Activated CD8-positive, alpha-beta memory T cell treated with anti-CD3 and anti-CD28 coated beads, Interleukin-2, amount 50 U/mL, for 24 hours (primary cell): ENCODE measurements around the gene GRPR.
"Not testable (repeated sequence)": the region's sequence is repeated elsewhere in the genome, so short reads cannot be mapped to it uniquely, and the experiment has no call there.

ENCODE experiments used
- DNase-seq: peaks from one replicate; pipeline ENCODE4 v3.0.0-alpha.2; 2020; ENCODE audit errors: extremely low read depth

The GRPR gene

GRCh38 chrX:16177260-16177659, 53.9 kb downstream of the GRPR start:
- DNase-seq: no peak

- DNase-seq: not testable (repeated sequence)
Measured at GRCh38 chrX:16183843-16184242, 60.5 kb downstream of the GRPR start.

- DNase-seq: no peak
Measured at GRCh38 chrX:16185725-16186136, 62.4 kb downstream of the GRPR start.

GRCh38 chrX:16186380-16187007, 63.1 kb downstream of the GRPR start:
- no peak for DNase-seq

- DNase-seq: no peak
Measured at GRCh38 chrX:16187024-16187760, 63.8 kb downstream of the GRPR start.

GRCh38 chrX:16188687-16189086, 65.3 kb downstream of the GRPR start:
- no peak for DNase-seq

- no peak for DNase-seq
Measured at GRCh38 chrX:16191605-16192004, 68.2 kb downstream of the GRPR start.

GRCh38 chrX:16196829-16197228, 73.5 kb downstream of the GRPR start:
- DNase-seq: no peak

- DNase-seq: no peak
Measured at GRCh38 chrX:16199343-16199742, 76.0 kb downstream of the GRPR start.

- DNase-seq: no peak
Measured at GRCh38 chrX:16202943-16203342, 79.6 kb downstream of the GRPR start.
